Tibial artery (tissue), 4 donors: ENCODE measurements around the gene CDC42BPA.

Experiments used
- DNase-seq, 2 donors: peaks; one replicate each; pipeline ENCODE4 v3.0.0-alpha.2; 2019
- H3K27ac ChIP-seq, 2 donors: fragments of 200-600 bp; sonication (generic) in 1 of 2; 1 replicate in 1 of 2; 2 replicates in 1 of 2; pipeline ENCODE4 v1.5.1; 2018 to 2019; ENCODE audit warnings: mild to moderate bottlenecking in 1 of 2
- H3K27me3 ChIP-seq, 2 donors: fragments of 200-600 bp; sonication (generic) in 1 of 2; one replicate each; pipeline versions ENCODE4 v1.5.1 to v1.6.0; 2016 to 2019
- H3K36me3 ChIP-seq, 3 donors: fragments of 200-600 bp; sonication (generic) in 2 of 3; one replicate each; pipeline ENCODE4 v1.5.1; 2016 to 2019; ENCODE audit warnings: mild to moderate bottlenecking in 2 of 3
- H3K4me1 ChIP-seq, 4 donors: fragments of 200-600 bp; sonication (generic) in 2 of 4; 1 replicate in 3 of 4; 2 replicates in 1 of 4; pipeline ENCODE4 v1.5.1; 2016 to 2019
- H3K4me3 ChIP-seq, 2 donors: fragments of 200-600 bp; sonication (generic) in 1 of 2; 1 replicate in 1 of 2; 2 replicates in 1 of 2; pipeline ENCODE4 v1.5.1; 2018 to 2019; ENCODE audit warnings: mild to moderate bottlenecking in 2 of 2
- H3K9me3 ChIP-seq, 3 donors: fragments of 200-600 bp; sonication (generic) in 1 of 3; one replicate each; pipeline ENCODE4 v1.5.1; 2016 to 2019
- intact Hi-C: fragments of 100-400 bp; cut with DNase I; formaldehyde crosslinking; loops from one replicate; pipeline ENCODE4 v1.15.0; 2023; ENCODE audit warnings: low total_unique reads
- TF ChIP-seq, protein P1 (sequence below), 2 experiments: fragments of 200-600 bp in 1 of 2; fragments of 450-650 bp in 1 of 2; IDR thresholded peaks; one replicate each; pipeline ENCODE4 v1.5.1; 2017 to 2019; ENCODE audit warnings: antibody characterized with exemption in 2 of 2, mild to moderate bottlenecking in 1 of 2, moderate library complexity in 1 of 2

Gene CDC42BPA, protein sequence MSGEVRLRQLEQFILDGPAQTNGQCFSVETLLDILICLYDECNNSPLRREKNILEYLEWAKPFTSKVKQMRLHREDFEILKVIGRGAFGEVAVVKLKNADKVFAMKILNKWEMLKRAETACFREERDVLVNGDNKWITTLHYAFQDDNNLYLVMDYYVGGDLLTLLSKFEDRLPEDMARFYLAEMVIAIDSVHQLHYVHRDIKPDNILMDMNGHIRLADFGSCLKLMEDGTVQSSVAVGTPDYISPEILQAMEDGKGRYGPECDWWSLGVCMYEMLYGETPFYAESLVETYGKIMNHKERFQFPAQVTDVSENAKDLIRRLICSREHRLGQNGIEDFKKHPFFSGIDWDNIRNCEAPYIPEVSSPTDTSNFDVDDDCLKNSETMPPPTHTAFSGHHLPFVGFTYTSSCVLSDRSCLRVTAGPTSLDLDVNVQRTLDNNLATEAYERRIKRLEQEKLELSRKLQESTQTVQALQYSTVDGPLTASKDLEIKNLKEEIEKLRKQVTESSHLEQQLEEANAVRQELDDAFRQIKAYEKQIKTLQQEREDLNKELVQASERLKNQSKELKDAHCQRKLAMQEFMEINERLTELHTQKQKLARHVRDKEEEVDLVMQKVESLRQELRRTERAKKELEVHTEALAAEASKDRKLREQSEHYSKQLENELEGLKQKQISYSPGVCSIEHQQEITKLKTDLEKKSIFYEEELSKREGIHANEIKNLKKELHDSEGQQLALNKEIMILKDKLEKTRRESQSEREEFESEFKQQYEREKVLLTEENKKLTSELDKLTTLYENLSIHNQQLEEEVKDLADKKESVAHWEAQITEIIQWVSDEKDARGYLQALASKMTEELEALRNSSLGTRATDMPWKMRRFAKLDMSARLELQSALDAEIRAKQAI (N-terminal part only)

DNA sequence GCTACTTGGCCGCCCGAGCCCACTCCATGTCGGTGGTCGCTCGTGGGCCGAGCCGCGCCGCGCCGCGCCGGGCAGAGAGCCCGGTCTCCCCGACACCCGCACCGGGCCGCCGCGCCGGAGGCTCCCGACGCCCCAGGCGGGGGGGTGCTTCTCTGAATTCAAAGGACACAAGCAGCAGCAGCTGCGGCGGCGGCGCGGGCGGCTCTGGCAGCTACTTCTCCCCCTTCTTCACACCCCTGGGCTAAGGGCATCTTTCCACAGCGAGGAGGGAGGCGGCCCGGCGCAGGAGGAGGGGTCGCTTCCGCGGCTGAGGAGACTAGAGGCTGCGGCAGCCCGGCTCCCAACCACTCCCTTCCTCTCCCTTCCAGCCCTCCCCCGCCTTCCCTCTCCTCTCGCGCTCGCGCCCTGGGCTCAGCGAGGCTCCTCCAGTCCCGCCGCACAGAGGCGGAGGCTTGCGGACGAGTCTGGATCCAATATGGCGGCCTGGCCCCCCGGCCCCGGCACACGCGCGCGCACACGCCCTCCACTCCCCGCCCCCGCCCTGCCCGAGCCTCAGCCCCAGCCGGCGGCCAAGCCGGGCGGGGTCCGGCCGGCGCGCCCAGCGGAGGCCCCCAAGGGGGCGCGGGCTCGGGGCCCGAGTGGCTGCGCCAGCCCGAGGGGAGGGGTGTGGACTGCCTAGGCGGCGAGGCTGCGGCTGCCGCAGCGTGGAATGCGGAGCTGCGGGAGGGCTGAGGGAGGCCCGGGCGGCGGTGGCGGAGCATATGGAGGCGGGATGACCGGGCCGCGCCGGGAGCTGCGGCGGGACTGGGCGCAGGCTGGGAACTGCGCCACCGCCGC, at the start of gene CDC42BPA:
TSS of gene CDC42BPA (minus strand) at position 477 of the 837 bp plus-strand sequence. CDS start 1,310 bp downstream, outside the sequence.
- intact Hi-C loops = loop anchor here (5.0 kb wide), 1 partner anchor 114 kb away; no protein-coding TSS in a partner anchor

DNA sequence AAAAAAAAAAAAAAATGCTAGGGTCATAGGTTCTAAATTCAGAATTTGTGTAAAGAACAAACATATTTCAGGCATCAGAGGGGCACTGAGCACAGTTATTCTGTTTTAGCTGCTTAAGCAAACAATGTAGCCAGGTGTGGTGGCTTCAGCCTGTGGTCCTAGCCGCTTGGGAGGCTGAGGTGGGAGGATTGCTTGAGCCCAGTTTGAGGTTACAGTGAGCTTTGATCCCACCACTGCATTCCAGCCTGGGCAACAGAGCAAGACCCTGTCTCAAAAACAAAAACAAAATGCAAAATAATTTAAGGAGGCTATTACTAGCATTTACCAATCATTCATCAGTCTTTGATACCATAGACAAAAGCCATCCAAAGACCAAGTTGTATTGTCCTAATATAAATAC, 49.7 kb upstream of the CDC42BPA start:
- H3K4me3 ChIP-seq = no peak overlapping the region
- no peak for DNase-seq
- no peaks in the 10 kb centered on the region for H3K27me3 ChIP-seq
- H3K36me3 ChIP-seq = no peaks in the 10 kb centered on the region
- H3K9me3 ChIP-seq = no peaks in the 10 kb centered on the region
- TF ChIP-seq, protein P1, sequence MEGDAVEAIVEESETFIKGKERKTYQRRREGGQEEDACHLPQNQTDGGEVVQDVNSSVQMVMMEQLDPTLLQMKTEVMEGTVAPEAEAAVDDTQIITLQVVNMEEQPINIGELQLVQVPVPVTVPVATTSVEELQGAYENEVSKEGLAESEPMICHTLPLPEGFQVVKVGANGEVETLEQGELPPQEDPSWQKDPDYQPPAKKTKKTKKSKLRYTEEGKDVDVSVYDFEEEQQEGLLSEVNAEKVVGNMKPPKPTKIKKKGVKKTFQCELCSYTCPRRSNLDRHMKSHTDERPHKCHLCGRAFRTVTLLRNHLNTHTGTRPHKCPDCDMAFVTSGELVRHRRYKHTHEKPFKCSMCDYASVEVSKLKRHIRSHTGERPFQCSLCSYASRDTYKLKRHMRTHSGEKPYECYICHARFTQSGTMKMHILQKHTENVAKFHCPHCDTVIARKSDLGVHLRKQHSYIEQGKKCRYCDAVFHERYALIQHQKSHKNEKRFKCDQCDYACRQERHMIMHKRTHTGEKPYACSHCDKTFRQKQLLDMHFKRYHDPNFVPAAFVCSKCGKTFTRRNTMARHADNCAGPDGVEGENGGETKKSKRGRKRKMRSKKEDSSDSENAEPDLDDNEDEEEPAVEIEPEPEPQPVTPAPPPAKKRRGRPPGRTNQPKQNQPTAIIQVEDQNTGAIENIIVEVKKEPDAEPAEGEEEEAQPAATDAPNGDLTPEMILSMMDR (IDR thresholded peaks at IDR 0.05) = no peak
- no peak overlapping the region for H3K27ac ChIP-seq
- intact Hi-C loops = no loop called here
- H3K4me1 ChIP-seq = peaks cover 0 to 6% (median 0%) of the 10 kb centered on the region in 4 donors

More for the DNA sequence above, at the start of gene CDC42BPA:
- Histone ChIP-seq H3K9me3 (no peaks in the 10 kb centered on the region), H3K4me3 (peak within 1 kb of the TSS; percentile 88 to 94), H3K27ac (peak within 1 kb of the TSS; percentile 97 to 98), H3K4me1 (peaks cover 0 to 16% (median 0%) of the 10 kb centered on the region in 4 donors), H3K27me3 (no peaks in the 10 kb centered on the region), H3K36me3 (no peaks in the 10 kb centered on the region)
- peak; percentile 82 to 90 for DNase-seq
- TF ChIP-seq, protein P1 (IDR thresholded peaks at IDR 0.05) = no peak

- intact Hi-C loops = no loop called here
- DNase-seq = no peak
- Histone ChIP-seq H3K9me3 (no peaks in the 10 kb centered on the region), H3K4me3 (no peak overlapping the region), H3K4me1 (no peaks in the 10 kb centered on the region), H3K36me3 (no peaks in the 10 kb centered on the region), H3K27me3 (no peaks in the 10 kb centered on the region), H3K27ac (no peak overlapping the region)
- TF ChIP-seq, protein P1 (IDR thresholded peaks at IDR 0.05) = no peak
Observed at GRCh38 chr1:227365473-227366431, 47.5 kb upstream of the CDC42BPA start.

- TF ChIP-seq, protein P1 (IDR thresholded peaks at IDR 0.05) = no peak
- Histone ChIP-seq H3K27ac (no peak overlapping the region), H3K36me3 (no peaks in the 10 kb centered on the region), H3K9me3 (no peaks in the 10 kb centered on the region), H3K4me3 (no peak overlapping the region), H3K4me1 (no peaks in the 10 kb centered on the region), H3K27me3 (no peaks in the 10 kb centered on the region)
- no peak for DNase-seq
- intact Hi-C loops = no loop called here
Observed at GRCh38 chr1:227364657-227365056, 46.4 kb upstream of the CDC42BPA start.
